Activated CD4-positive, alpha-beta T cell treated with anti-CD3 and anti-CD28 coated beads for 48 hours (primary cell): ENCODE measurements around the gene PLCG1.

ENCODE experiments used
- DNase-seq: peaks from one replicate; pipeline ENCODE4 v3.0.0-alpha.2; 2020

PLCG1 gene

DNA sequence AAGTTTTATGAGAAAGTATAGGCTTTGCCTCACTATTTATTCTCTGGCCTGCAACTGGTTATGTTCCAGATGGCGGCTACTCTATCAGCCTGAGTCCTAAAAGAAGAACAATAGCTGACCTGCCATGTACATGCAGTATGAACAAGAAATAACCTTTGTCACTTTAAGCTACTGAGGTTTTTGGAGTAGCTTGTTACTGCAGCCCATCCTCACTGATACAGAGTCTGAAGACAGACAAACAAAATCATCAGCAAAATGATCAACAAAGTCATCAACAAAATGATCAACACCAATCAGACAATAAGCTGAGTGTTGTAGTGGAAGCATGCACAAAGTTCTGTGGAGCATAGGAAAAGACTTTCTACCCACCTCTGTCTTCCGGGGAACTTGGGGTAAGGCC, 82.5 kb downstream of the PLCG1 start:
- DNase-seq: no peak

DNA sequence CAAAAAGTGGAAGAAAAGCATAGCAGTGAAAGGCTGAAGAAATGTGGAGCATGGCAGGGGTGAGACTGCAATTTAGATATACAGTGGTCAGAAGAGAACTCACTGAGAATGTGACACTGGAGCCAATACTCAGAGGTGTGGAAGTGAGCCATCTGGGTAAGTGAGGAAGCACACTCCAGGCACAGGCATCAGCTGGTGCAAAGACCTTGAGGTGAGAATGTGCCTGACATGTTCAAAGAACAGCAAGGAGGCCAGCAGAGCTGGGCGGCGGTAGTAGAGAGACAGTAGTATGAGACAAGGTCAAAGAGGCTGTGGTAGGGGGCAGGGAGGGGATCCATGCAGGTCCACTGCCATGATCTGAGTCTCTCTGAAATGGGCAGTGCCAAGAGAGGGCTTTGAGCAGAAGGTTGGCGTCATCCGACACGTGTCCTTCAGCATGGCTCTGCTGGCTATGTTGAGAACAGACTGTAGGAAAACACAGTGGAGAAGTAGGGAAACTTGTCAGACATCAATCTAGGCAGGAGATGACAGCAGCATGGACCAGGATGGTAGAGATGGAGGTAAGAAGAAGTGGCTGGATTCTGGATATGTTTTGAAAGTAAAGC, 84.4 kb downstream of the PLCG1 start:
- no peak for DNase-seq

DNA sequence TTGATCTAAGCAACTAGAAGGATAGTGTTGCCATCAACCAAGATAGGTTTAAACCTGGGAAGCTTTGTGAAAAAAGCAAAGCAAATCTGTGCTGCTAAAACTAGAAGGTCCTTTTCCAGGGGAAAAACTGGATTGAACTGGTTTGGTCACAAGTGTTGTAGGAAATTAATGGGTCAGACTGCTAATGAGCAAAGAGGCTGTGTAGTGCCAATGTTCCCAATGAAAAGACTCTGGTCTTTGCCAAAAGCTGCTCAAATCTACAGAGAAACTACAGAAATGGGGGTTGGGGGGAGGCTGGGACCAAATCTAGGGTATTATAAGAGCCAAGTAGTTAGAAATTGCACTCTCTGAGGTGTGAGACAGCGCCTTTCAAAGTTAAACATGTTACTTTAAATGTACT, 85.0 kb downstream of the PLCG1 start:
- DNase-seq: no peak

DNA sequence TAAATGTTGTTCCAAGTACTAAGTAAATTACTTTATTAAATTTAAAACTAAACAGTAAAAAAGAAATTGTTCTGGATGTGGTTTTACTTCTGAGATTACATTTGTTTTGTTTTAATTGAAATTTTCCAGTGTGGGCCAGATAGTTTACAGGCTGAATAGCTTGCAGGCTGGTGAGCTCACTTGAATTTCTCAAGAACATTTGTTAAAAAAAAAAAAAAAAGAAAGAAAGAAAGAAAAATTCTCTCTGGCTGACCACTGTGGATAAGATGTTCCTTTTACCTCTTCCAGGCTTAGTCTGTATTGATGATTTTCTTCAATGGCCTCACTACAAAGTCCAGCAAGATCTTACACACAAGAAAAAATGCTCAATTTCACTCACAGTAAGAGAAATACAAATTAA, 85.4 kb downstream of the PLCG1 start:
- DNase-seq: no peak

DNA sequence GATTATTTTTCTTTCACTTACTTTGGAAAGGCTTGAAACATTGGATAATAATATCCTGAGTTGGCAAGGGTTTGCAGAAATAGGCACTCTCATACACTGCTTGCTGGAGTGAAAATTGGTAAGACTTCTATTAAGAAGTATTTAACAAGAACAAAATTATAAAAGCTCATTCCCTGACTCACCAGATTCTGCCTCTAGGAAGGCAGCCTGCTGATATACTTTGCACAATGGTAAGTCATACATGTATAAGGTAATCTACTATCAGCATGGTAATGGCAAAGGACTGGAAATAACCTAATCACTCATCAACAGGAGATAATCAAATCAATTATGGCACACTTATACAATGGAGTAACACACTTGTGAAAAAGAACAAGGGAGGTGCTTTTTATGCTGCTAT, 85.8 kb downstream of the PLCG1 start:
- no peak for DNase-seq

DNA sequence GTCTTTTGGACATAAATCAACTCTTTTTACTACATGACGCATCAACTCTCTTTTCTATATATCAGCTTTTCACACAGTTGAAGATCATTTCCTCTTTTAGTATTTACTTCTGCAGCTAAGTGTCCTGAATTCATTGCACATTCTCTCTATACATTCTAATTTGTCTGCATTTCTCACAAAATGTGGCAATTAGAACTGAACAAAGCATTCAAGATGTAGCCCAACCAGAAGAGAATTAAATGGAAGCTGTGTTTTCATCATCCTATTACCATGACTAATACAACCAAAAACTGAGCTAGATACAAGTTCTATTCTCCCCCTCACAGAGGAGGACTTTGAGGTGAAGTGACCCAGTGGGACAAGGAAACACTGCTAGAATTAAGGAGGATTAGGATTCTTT, 86.9 kb downstream of the PLCG1 start:
- no peak for DNase-seq

DNA sequence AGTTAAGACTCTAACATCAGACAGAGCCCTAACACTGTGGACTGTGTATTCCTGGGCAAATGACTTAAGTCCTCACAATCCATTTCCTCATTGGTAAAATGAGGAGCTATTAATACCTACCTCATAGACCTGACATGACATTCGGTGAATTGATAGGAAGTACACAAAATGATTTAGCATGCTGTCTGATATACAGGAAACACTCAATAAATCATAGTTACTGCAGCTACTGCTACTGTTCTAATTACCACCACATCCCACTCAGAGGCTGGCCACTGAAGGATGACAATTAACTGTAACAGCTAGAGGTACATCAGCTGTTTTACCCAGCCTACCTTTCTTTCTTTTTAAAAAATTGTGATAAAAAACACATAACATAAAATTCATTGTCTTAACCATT, 87.7 kb downstream of the PLCG1 start:
- DNase-seq: no peak

DNA sequence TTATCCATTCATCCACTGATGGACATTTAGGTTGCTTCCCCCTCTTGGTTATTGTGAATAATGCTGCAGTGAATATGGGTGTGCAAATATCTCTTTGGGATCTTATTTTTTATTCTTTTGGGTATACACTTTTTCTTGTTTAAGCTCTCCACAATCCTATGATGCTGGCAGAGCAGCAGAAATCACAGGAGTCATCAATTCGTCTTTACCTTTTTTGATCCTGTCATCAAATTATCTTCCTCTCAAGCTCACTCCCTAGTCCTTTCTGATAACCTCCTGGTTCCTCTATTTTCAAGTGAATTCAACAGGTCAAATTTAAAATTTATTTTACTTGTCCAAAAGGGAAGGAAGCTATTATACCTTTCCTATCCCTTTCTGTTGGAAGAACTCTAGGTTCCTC, 89.1 kb downstream of the PLCG1 start:
- DNase-seq: no peak
